K562 (cell line): ENCODE measurements around the gene CARD9. TPM values are rescaled to one million over a fixed set of nuclear protein-coding genes. Genes with fewer than 3 reads are reported as not detected.

ENCODE experiments used
- HNRNPH1 ChIP-seq: fragments of 200-400 bp; formaldehyde crosslinking; optimal IDR thresholded peaks from 2 replicates; pipeline ENCODE3; 2017; ENCODE audit warnings: low read depth, mild to moderate bottlenecking, low read length, moderate library complexity
- polyA plus RNA-seq, 8 experiments: library from polyadenylated mRNA; depleted of rRNA in 4 of 8; stranded (reverse) in 5 of 8; unstranded in 3 of 8; fragments of >200 nt; fragmentation: Nextera tagmentation in 2 of 8; fragmentation: Illumina TruSeq in 1 of 8; extraction: Ambion mirVana in 2 of 8; extraction: Trizol in 1 of 8; gene quantifications; 2 replicates each; pipeline versions ENCODE4 v1.2.1 to v1.2.3, GENCODE V29; 2011 to 2014; ENCODE audit warnings: inconsistent platforms in 1 of 8, missing spikeins in 1 of 8
- total RNA-seq, 7 experiments: library from RNA; depleted of rRNA in 6 of 7; stranded (reverse); fragments of >200 nt in 6 of 7; fragmentation: Illumina TruSeq in 2 of 7; extraction: Trizol in 2 of 7; gene quantifications; 2 replicates each; pipeline versions ENCODE4 v1.2.1 to v1.2.3, GENCODE V29; 2011 to 2021; ENCODE audit warnings: low replicate concordance in 1 of 7
- TF ChIP-seq, protein P1 (sequence below): IDR thresholded peaks from 2 replicates; pipeline ENCODE4 v1.6.1; 2011; ENCODE audit not compliant: insufficient read length; ENCODE audit errors: extremely low read depth
- TF ChIP-seq, protein P2 (sequence below): sonication (generic); formaldehyde crosslinking; IDR thresholded peaks from 2 replicates; pipeline ENCODE4 v1.8.1; 2023; ENCODE audit warnings: mild to moderate bottlenecking, missing genetic modification reagents

Gene CARD9
- total and polyA plus RNA-seq, 9 of the 15 experiments (the other 6 are each of a cell fraction or from before 2014, with no cell fraction given) = 1.7 to 53.0 (median 9.7) TPM

DNA sequence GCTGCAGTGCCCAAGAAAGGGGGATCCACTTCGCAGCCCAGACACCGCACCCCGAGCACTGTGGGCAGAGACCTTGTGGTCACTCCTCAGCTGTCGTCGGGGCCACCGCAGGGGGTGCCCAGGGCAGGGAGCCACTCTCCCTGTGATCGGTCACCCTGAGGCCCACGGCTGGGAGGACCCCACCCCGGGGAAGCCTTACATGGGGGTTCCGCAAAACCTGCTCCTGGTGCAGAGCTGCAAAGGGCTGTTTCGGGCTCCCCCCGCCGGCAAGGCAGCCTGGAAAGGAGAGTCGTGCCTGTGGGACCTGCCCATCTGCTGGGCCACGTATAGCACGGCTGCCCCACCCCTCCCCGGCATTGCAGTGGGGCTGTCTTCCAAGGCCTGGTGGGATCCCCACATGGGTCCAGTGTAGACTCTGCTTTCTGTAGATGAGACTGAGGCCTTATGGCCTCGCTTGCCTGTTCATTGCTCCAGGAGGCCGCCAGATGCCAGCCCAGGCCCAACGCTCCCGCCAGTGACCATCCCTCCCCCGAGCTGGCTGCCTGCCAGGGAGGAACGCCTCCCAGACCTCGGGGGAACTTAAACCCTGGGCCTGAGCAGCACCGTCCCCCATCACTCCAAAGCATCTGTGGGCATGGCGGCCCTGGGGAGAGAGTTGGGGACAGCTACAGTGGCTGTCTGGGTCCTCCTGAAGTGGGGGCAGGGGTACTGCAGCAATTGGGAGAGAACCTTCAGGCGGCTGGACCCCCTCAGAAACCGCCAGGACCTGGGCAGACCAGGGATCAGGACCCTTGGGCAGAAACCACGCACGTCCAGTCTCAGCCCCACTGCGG is 8.3 kb downstream of the CARD9 start (continued):
- TF ChIP-seq, protein P1, sequence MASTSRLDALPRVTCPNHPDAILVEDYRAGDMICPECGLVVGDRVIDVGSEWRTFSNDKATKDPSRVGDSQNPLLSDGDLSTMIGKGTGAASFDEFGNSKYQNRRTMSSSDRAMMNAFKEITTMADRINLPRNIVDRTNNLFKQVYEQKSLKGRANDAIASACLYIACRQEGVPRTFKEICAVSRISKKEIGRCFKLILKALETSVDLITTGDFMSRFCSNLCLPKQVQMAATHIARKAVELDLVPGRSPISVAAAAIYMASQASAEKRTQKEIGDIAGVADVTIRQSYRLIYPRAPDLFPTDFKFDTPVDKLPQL = no peak
- TF ChIP-seq, protein P2, sequence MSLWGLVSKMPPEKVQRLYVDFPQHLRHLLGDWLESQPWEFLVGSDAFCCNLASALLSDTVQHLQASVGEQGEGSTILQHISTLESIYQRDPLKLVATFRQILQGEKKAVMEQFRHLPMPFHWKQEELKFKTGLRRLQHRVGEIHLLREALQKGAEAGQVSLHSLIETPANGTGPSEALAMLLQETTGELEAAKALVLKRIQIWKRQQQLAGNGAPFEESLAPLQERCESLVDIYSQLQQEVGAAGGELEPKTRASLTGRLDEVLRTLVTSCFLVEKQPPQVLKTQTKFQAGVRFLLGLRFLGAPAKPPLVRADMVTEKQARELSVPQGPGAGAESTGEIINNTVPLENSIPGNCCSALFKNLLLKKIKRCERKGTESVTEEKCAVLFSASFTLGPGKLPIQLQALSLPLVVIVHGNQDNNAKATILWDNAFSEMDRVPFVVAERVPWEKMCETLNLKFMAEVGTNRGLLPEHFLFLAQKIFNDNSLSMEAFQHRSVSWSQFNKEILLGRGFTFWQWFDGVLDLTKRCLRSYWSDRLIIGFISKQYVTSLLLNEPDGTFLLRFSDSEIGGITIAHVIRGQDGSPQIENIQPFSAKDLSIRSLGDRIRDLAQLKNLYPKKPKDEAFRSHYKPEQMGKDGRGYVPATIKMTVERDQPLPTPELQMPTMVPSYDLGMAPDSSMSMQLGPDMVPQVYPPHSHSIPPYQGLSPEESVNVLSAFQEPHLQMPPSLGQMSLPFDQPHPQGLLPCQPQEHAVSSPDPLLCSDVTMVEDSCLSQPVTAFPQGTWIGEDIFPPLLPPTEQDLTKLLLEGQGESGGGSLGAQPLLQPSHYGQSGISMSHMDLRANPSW (CRISPR knock-in tag) = no peak
- no peak for TF ChIP-seq HNRNPH1
